Kidney epithelial cell (primary cell): Measurements from ENCODE around the gene STRIP1. TPM values are rescaled to one million over a fixed set of nuclear protein-coding genes. Genes with fewer than 3 reads are reported as not detected.
A peak's percentile ranks its signal among the peaks of the same experiment; 100 is the strongest.
"Not testable (repeated sequence)": the region's sequence is repeated elsewhere in the genome, so short reads cannot be mapped to it uniquely, and the experiment has no call there.

ENCODE experiments used
- DNase-seq: peaks from one replicate; pipeline ENCODE4 v3.0.0-alpha.2; 2010; ENCODE audit warnings: low read depth
- H3K27me3 ChIP-seq: 2 replicates; pipeline ENCODE4 v1.6.0; 2011; ENCODE audit warnings: low read length; ENCODE audit not compliant: control insufficient read depth, insufficient read depth
- H3K36me3 ChIP-seq: 2 replicates; pipeline ENCODE4 v1.5.1; 2011; ENCODE audit warnings: low read length; ENCODE audit not compliant: control insufficient read depth, insufficient read depth
- H3K4me3 ChIP-seq: 2 replicates; pipeline ENCODE4 v1.5.1; 2011; ENCODE audit warnings: low read depth, mild to moderate bottlenecking, control low read depth, low read length
- total RNA-seq: library from RNA; depleted of rRNA; stranded (reverse); fragments of >200 nt; gene quantifications from 2 replicates; pipeline ENCODE4 v1.2.3, GENCODE V29; 2015
- TF ChIP-seq, protein P1 (sequence below): IDR thresholded peaks from 2 replicates; pipeline ENCODE4 v1.5.1; 2011; ENCODE audit warnings: mild to moderate bottlenecking, moderate library complexity, low read length, control low read depth, inconsistent platforms; ENCODE audit not compliant: insufficient read depth, poor library complexity, severe bottlenecking

STRIP1 gene
- total RNA-seq, 1 donor from 2014 or later, result 41.0 TPM

DNA sequence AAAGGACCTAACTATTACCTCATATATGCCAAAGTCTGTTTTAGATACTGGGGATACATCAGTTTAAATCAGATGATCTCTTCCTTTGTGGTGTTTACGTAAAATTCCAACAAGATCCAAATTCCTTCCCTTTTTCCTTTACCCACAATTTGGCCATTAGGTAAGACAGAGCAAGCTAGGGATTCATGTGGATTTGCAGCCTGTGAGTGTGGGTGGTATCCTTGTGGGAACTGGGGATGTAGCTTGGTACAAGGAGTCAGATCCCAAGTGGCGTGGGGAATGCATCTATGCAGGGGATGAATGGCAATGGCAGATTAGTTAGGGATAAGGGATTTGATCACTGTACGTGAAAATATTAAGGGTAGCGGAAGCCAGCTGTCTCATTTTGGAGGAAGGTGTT lies 9.8 kb upstream of the STRIP1 start:
- no peaks in the 10 kb centered on the region for H3K36me3 ChIP-seq
- DNase-seq, result no peak
- no peak overlapping the region for H3K4me3 ChIP-seq
- TF ChIP-seq, protein P1, sequence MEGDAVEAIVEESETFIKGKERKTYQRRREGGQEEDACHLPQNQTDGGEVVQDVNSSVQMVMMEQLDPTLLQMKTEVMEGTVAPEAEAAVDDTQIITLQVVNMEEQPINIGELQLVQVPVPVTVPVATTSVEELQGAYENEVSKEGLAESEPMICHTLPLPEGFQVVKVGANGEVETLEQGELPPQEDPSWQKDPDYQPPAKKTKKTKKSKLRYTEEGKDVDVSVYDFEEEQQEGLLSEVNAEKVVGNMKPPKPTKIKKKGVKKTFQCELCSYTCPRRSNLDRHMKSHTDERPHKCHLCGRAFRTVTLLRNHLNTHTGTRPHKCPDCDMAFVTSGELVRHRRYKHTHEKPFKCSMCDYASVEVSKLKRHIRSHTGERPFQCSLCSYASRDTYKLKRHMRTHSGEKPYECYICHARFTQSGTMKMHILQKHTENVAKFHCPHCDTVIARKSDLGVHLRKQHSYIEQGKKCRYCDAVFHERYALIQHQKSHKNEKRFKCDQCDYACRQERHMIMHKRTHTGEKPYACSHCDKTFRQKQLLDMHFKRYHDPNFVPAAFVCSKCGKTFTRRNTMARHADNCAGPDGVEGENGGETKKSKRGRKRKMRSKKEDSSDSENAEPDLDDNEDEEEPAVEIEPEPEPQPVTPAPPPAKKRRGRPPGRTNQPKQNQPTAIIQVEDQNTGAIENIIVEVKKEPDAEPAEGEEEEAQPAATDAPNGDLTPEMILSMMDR, result no peak
- no peaks in the 10 kb centered on the region for H3K27me3 ChIP-seq

DNA sequence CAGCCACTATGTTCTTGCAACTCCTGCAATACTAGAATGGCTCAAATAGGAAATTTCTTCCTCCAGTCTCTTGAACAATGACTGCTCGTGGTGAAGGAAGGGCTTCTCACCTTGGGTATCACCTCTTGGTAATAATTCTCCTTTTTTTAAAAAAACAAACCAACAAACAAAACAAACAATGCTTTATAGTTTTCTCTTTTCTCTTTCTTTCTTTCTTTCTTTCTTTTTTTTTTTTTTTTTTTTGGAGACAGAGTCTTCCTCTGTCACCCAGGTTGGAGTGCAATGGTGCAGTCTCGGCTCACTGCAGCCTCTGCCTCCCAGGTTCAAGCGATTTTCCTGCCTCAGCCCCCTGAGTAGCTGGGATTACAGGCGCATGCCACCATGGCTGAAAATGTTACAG lies 3.7 kb upstream of the STRIP1 start:
- DNase-seq, H3K36me3 ChIP-seq, H3K27me3 ChIP-seq, H3K4me3 ChIP-seq: not testable (repeated sequence)

DNA sequence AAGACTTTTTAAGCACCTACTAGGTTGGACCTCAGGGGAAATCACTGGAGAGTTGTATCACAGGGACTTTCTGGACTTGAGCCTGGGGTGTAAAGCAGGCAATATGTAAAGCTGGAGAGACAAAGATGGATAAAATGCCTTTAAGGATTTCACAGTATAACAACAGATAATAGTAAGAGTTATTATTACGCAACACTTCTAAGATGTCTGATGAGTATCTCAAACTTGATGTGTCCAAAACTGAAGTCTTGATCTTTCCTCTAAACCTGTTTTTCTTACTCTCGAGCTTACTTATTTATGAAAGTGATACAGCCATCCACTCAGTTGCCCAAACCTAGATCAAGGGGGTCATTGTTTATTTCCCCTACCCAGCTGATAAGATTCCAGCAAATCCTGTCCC lies 2.1 kb upstream of the STRIP1 start:
- TF ChIP-seq, protein P1, result no peak
- Histone ChIP-seq H3K36me3 (no peaks in the 10 kb centered on the region), H3K4me3 (no peak overlapping the region), H3K27me3 (no peaks in the 10 kb centered on the region)
- no peak for DNase-seq

DNA sequence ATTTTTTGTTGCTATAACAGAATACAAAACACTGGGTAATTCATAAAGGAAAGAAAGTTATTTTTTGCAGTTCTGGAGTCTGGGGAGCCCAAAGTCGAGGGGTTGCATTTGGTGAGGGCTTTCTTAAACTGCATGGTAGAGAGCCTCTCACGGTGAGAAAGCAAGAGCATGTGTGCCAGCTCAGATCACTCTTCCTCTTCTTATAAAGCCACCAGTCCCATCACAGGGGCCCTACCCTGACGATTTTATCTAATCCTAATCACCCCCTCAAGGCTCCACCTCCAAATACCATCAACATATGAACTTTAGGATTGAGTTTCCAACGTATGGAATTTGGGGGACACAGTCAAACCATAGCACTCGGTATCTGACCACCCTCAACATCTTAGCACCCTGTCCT lies 1.0 kb upstream of the STRIP1 start:
- DNase-seq, result no peak
- H3K36me3 ChIP-seq, result peaks cover 3% of the 10 kb centered on the region
- no peaks in the 10 kb centered on the region for H3K27me3 ChIP-seq
- H3K4me3 ChIP-seq, result no peak overlapping the region
- TF ChIP-seq, protein P1, result no peak

DNA sequence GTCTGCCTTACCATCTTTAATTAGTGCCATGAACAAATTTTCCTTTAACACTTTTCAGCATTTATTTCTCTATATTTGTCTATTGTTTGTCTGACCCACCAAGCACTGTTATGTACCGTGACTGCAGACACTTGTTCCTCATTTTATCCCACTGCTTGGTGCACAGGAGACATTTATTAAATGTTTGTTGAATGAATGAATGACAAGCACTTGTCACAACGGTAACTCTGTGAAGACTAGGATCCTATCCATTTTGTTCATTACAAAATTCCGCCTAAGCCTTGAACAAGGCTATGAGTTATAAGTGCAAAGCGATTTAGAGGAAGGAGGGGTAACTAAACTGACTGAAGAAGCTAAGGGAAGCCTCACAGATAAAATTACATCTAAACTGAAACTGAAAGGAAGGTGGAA lies 379 bp upstream of the STRIP1 start:
- Histone ChIP-seq H3K4me3 (peak overlapping the region; percentile 93), H3K36me3 (peaks cover 3% of the 10 kb centered on the region), H3K27me3 (no peaks in the 10 kb centered on the region)
- DNase-seq, result no peak
- TF ChIP-seq, protein P1, result no peak

DNA sequence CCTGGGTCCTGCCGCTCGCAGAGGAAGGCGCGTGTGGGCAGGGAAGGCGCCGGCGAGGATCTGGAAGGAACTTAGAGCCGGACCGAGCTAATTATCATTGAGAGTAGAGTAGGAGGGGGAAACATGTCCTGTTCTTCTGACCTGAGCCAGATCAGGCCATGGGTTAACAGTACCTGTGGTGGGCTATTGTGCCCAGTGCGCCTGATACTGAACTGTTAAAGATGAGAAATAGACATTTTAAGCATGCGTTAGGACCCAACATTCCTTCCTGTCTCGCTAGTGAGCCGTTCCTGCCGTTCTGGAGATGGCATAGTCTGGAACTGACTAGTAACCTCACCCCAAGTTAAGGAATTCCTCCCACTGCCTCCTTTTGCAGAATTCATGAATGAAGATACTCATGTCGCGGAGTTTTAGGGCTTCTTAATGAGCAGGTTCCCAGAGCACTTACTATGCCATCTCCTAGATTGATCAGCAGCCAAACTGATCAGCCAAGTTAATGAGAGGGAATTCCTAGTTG lies 870 bp downstream of the STRIP1 start:
- H3K27me3 ChIP-seq, result no peaks in the 10 kb centered on the region
- no peak for DNase-seq
- TF ChIP-seq, protein P1, result no peak
- H3K4me3 ChIP-seq, result peak overlapping the region; percentile 93
- peaks cover 5% of the 10 kb centered on the region for H3K36me3 ChIP-seq

DNA sequence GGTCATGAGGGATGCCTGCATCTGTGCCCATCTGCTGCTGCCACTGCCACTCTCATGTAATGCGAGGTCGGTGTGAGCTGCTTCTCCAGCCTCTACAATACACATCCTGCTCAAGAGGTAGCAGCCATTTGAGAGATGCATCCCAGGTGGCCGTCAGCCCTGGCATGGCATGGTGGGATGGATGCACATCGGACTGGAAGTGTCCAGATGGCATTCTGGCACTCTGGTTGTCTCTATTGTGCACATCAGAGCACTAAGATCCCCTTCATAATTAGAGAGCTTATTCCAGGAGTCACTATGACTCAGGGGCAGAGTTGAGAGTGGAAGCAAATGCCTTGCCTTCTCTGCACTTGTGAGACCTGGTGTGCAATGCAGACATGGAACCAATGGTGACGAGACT lies 3.8 kb downstream of the STRIP1 start:
- peaks cover 7% of the 10 kb centered on the region for H3K36me3 ChIP-seq
- TF ChIP-seq, protein P1, result no peak
- no peak overlapping the region for H3K4me3 ChIP-seq
- no peak for DNase-seq
- H3K27me3 ChIP-seq, result no peaks in the 10 kb centered on the region
